ENCODE results near the gene MPP2.
A peak's percentile ranks its signal among the peaks of the same experiment; 100 is the strongest.
"Not testable (repeated sequence)": the region's sequence is repeated elsewhere in the genome, so short reads cannot be mapped to it uniquely, and the experiment has no call there.

Gene MPP2

DNA sequence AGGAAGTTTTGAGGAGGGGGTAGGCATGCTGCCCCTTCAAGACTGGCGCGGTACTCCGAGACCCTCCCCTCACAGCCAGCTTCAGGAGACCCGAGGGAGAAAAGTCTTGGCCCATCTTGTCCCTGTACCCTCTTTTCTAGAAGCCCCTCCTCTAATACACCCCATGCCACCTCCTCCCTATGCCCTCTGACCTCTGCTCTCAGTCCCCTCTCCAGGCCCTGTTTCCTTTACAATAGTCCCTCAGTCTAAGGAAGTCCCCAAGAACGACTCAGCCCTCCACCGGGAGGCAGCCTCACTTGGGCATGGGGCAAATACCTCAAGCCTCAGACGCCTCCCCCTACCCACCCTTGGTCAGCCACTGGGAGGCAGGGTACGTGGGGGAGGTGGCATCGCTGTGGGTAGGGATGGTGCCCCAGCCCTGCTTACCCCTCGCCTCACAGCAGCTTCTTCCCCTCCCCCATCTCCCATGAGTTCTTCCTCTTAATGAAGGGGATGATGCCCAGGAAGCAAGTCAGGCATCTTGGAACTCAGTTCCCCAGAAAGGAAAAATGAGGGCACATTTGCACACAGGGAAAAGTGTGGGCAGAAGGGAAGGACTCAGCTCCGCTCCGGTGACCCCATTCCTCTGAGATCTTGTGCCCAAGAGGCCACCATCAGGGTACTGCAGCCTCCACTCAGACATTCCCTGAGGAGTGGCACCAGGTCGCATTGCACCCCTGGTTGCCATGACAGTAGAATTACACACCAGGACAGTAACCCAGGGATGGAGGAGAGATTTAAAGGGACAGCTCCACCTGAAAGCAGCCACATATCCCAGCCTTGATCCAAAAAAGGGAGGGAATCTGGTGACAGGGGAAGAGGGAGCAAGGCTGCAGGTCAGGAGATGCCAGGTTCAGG is 6.2 kb downstream of the MPP2 start:
- no peak for DNase-seq (ENCODE audit: low read depth)

DNA sequence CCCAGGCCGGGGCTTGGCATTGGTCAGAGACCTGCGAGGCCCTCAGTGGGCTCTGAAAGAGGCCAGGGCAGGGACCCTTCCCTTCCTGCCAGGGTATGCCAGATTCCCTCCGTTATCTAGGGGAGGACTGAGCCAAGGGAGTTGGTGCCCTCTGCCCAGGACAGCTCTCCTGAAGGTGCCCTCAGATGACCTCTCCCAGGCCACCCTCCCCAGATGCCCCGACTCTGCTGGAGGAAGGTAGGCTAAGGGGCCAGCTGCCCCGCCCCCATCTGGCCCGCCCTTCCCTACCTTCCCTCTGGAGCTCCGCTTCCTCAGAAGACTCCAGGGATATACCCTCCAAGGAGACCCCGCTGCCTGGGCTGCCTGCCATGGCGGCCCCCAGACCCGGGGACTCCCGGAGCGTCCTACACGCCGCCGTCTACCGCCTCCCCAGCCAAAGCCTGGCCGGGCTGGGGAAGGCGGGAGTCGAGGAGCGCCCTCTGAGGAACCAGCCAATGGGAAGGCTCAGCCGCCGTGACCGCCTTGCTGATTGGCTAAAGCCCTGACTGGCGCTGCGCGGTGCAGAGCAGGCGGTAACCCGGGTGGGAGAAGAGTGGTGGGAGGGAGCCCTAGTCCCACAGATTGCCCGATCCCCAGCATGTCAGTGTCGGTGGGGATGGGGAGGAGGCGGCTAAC is 7.0 kb downstream of the MPP2 start:
- DNase-seq (ENCODE audit: low read depth), result peak; percentile 57

DNA sequence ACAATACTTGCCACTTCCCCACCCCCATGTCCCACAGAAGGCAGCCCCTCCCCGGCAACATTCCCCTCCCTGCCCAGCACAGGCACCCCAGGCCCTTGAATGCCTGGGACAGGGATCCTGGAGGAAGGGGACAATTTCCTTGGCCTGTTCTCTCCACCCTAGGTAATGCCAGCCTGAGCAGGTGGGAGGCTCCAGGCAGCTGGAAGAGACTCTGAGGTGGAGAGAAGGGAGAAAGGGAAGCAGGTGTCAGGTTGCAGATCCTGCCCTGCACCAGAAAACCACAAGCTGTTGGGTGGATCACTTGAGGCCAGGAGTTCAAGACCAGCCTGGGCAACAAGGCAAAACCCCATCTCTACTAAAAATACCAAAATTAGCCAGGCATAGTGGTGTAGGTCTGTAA is 8.9 kb downstream of the MPP2 start:
- DNase-seq (ENCODE audit: low read depth), result no peak

DNA sequence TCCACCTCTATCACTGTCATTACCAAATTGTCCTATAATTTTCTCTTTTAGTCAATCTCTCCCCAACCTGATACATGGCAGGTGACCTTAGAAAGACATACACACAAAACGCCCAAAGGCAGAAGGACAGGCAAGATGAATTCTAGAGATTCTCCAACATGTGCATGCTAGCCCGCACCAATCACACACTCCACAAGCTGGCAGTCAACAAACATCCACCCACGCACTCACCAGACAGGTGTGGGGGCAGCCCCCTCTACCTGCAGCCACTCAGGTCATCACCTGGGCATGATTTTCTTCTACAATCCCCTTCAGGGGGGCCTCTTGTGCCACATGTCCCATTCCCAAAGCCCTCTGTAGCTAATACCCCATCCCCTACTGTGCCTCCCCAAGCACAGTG is 9.5 kb downstream of the MPP2 start:
- no peak for DNase-seq (ENCODE audit: low read depth)

DNA sequence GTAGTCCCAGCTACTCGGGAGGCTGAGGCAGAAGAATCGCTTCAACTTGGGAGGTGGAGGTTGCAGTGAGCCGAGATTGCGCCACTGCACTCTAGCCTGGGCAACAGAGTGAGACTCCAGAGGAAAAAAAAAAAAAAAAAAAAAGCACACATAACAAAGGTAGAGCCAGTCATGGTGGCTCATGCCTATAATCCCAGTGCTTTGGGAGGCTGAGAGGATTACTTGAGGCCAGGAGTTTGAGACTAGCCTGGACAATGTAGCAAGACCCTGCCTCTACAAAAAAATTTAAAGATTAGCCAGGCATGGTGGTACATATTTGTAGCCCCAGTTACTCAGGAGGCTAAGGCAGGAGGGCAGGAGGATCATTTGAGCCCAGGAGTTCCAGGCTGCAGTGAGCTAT is 12.8 kb downstream of the MPP2 start:
- DNase-seq (ENCODE audit: low read depth), result not testable (repeated sequence)

DNA sequence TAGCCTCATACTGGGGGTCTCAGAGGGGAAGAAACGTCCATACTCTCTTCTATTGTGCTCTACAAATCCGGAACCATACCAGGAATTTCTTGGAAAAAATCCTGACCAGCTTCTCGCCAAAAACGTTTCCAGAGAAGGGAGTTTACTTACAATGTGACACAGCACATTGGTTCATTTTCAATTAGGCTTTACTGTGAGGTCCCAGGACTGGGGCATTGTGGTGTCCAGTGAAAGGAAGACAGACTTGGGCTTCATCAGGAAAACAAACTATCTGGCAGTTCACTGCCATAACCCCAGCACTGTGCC is 14.7 kb downstream of the MPP2 start:
- no peak for DNase-seq (ENCODE audit: low read depth)

DNA sequence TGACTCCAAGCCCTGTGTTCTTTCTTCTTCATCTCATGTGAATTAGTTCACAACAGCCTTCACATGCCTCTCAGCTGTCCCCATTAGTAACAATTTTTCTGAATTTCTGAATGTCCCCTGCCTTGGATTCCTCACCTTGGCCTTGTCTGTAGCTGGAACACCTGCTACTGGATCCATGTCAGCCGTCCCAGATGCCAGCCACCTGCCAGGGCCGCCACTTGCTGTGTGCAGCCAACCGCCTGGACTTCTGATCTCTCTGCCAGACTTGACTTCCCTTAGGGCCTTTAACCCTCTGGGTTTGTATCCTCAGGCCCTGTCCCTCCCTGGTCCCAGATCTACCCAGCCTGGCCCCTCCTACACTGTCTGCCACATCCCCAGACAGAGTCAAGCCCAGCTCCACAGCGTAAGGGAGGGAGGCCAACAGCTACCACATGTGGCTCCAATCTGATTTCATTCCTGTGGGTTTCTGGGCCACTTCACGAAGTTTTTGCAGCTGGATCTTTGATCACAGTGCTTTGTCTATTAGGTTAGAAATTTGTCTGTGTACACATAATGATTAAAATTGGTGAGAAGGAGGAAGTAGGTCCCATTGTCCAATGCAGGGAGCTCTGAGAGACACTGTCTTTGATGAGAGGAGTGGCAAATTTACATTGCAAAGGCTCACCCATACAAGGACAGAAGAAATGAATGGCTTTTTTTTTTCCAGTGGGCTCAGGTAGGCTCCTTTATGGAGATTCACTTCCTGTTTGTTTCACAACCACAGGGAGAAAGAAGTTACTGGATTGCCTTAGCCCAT is 15.3 kb downstream of the MPP2 start:
- DNase-seq (ENCODE audit: low read depth), result peak; percentile 45

DNA sequence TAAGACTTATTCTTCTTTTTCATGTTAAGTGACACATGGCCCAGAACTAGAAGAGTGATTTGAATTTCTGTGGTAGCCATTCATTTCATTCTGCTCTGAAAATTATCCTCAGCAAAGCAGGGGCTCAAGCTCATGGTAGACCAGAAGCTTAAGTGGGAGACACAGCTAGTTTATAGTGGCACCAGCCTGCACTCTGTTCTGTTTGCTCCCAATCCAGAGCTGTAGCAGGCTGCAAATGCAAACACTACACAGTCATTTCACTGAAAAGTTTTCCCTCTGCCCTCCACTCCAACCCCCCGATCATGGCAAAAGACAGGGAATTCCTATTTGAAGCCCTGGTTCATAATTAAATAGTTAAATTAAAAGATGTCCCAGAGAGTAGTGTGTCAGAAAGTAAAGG is 17.1 kb downstream of the MPP2 start:
- DNase-seq (ENCODE audit: low read depth), result no peak

DNA sequence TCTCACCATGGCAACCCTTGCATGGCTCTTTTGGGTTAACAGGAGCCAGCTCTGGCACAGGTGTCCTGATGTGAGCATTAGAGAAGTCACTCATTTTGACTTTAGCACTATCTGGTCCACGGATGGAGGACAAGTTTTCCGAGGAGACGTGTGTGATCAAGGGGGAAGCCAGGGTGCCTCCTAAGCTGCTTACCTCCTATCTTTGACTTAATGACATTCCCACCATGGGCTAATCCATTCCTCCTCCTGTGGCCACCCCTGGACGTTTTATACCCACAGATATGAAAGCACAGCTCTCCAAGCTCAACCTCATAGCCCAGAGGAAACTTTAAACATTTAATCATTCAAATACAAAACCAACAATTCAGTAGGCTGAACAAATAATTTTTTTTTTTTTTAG is 18.8 kb downstream of the MPP2 start:
- no peak for DNase-seq (ENCODE audit: low read depth)

DNA sequence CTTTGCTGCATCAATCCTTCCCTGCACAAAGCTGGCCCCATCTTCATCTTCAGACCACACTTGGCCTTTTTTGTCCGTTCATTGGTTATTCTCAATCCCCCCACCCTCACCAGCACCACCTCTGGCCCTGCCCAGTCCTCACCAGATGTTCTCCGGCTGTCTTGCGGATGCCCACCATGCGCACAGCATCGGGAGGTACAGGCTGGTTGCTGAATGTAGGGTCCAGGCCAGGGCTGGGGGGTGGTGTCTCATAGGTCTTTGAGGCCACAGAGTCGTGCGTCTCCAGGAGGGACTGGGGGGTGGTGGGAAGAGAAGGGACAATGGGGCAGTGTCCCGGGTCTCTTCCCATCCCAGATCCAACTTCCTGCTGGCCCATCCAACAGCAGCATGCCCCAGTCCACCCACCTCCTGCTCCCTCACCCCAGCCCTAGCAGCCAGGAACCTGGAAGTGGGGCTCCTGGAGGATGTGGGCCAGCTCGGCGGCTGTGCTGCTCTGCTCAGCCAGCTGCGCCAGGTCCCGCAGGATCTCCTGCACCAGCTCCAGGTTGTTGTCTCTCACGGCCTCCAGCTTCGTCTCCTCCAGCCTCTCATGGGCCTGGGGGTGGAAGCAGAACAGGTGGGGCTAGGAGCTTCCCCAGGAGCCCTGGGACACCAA is 24.4 kb downstream of the MPP2 start:
- no peak for DNase-seq (ENCODE audit: low read depth)

DNA sequence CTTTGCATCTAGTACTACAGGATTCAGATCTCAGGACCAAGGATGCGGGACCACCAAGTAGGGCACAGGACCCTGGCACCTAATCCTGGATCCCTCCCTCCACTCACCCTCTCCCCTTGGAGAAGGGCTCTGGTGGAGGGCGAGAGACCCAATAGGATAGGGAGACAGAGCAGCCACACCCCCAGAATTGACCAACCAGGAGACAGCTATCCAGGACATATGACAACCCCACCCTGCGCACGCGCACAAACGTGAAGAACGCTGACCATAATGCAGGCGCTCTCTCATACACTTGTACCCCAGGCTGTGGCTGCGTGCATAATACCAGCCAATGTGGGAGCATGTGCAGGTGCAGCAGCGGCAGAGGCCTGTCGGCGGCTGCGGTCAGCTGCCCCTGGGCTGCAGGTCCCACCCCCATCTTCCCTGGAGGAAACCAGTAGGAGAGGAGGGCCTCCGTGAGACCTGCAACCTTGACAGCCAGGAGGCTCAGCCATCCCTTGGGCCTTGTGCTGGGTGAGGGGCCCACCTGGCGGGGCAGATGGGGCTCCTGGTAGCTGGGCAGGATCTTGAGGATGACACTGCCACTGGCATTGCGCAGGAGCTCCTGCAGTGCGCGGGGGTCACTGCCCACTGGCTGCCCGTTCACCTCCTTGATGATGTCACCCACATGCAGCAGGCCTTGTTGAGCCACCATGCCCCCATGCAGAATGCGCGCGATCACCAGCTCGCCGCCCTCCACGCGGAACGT is 25.4 kb downstream of the MPP2 start:
- DNase-seq (ENCODE audit: low read depth), result no peak

DNA sequence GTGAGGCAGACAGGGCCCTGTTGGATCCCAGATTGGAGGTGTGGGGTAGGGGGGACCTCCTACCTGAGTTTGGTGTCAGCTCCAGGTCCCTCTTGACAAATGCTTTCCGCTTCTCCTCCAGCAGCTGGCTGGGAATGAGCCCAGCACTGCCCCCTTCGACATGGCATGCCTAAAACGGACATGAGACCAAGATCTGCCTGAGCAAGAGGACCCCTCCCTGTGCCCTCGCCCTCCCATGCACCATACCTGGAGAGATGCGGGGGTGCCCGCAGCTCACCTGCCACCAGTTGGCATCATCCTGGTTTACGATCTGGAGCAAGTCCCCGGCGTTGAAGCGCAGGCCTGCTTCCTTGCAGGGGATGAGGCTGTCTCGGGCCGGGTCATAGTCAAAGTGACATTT is 26.2 kb downstream of the MPP2 start:
- no peak for DNase-seq (ENCODE audit: low read depth)

DNA sequence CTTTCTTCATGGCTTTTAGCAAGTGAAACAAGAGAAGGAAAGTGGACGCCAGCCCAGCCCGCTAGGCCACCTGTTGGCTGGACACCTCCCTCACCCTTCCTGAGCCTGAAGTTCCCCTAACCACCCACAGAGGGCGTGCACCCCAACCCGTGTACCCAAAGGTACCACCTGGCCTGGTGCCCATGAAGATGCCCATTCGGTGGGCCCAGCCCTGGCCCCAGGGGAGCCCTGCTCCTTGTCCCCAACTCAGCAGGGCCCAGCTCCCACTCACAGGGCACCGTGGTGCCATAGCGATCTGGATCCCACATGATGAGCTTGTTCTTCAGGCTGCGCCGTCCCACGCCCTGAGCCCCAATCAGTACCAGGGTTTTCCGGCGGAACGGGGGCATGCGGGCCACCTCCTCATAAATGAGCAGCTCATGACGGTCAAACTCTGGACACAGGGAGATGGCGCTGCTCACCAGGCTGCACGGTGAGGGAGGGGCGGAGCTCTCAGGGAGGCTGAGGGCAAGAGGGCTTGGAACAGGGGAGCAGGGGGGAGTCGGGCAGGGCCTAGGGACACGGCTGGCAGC is 26.8 kb downstream of the MPP2 start:
- DNase-seq (ENCODE audit: low read depth), result no peak

DNA sequence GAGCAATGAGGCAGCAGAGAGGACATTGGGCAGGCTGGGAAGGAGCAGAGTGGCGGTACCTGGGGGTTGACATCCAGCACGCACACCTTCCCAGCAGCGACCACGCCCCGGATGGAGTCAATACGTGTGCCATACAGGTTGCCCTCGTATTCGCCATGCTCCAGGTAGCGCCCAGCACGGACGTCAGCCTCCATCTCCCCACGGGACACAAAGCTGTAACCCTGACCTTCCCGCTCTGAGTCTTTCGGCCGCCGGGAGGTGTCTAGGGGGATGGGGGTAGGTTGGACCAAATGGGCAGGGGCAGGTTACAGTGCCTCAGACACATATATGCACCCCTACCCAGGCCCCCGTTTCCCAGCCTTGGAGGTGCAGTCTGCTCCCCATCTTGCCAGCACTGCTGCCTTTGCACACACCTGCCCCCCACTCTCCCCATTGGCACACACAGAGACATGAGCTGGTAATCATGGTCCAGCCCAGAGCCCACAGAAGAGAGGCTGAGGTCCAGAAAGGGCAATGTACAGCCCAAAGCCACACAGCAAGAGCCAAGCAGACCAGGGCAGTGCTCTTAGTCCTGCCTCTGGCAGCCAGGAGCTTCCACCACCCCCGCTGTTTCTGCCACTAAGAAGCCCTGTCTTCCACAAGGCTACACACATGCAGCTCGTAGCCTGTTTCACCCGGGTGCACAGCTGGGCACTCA is 27.5 kb downstream of the MPP2 start:
- DNase-seq (ENCODE audit: low read depth), result no peak

DNA sequence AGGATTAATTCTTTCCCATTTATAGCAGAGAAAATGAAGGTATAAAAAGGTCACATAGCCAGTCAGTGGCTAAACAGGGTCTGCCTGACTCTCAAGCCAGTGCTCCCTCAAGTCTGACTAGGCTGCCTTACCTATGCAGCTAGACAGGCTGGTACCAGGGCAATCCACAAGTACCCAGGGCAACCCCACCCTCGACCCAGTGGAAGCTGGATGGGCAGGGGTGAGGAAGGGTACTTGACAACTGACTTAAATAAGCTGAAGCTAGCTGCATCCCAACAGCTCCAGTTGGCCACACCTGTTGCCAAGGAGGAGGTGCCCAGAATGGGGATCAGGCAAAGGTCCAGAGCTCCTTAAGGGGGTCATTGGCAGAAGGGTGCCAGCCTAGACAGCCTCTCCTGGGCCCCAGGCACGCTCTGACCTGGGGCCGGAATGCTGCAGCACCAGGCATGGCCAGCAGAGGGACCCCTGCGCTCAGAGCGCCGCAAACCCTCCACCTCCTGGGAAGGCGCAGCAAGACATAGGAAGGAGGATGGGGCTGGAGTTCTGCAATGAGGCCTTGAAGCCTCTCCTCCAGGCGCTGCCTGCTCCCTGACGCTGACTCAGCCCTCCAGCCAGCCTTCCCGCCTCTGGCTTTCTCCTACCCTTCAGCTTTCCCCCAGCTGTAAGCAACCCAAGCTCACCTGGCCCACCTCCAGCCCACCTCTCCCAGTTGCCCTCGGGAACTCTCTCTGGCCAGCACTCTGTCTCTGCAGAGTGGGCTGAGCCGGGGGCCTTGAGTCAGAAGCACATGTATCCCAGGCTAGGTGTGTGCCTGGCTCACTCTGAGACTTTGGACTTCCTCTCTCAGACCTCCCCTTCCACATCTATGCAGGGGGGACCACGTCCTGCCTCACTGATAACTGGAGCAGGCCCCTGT is 28.8 kb downstream of the MPP2 start:
- DNase-seq (ENCODE audit: low read depth), result peak; percentile 77

DNA sequence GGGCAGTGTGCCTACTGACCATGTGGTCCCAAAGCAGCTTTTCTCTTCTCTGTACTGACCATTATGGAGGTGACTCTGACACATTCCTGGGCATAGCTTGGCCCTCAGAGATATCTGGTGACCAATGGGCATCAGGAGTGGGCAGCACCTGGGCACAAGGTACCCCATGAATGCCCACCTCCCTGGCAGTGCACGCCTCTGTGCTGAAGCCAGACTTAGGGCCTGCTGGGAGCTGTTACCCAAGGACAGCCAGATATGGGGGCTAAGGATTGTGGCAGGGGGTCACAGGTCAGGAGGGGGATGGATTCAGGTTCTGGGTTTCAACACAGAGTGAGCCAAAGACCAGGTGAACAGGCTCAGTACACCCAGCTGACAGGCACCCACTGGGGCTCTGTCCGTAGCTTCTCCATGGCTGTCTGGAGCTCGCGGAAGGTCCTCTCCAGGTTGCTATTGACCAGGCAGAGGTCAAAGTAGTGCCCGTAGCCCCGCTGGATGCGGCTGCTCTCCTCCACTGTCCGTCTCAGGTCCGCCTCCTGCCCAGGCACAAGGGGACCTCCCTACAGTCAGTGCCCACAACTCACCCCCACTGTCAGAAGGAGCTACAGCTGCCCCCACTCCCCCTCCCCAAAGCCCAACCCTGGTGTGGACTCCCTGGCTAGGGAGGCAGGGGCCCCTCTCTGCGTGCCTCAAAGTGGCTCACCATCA is 29.7 kb downstream of the MPP2 start:
- no peak for DNase-seq (ENCODE audit: low read depth)

DNA sequence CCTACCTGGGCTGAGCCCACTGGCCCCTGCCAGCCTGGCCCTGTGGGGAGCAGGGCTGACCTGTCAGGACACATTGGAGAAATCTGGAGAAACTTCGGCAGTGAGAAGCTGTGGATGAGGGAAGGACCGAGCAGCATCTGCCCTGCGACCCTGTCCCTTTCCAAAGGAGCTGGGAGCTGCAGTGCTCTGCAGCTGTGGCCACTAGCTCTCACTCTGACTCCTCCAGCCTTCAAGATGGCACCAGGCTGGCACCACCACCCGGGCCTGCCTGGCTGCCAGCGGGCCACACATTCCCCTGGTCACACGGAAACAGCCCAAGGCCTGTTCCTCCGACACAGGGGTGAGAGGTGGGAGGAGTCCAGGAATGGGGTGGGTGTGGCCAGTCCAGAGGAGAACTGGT is 30.3 kb downstream of the MPP2 start:
- DNase-seq (ENCODE audit: low read depth), result no peak

DNA sequence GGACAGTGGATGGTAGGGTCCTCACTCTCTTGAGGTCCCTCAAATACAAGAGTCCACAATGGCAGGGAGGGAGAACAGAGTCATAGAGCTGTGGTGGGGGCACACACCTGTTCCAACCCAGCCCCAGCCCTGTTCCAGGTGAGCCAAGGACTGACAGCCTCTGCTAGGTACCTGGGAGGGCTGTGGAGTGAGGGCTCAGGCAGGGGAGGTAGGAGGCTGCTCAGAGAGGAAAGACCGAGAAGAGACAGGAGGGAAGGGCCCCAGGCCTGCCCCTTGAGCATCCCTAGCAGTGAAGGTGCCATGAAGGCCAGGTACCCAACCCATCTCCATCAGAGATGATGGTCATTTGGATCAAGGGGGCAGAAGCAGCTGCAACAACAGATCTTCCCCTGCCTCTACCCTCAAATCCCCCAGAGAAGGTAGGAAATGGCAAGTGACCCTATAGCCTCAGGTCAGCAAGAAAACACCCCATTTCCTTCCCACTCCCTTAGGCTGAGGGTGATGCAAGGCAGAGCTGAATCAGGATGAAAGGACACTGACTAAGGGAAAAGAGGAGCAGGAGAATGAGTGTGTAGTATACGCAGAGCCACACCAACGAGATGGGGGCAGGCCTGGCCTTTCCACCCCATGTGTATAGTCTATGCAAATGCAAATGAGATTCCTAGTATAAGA is 31.7 kb downstream of the MPP2 start:
- no peak for DNase-seq (ENCODE audit: low read depth)
